D721Med (cell line): Measurements from ENCODE around the gene DHX35.

Experiments used
- DNase-seq: peaks from one replicate; pipeline ENCODE4 v3.0.0; 2011; ENCODE audit warnings: low spot score; ENCODE audit not compliant: insufficient read length
- FAIRE-seq: peaks from 2 replicates; lab custom pipeline; 2011; peaks lifted over from hg19 to GRCh38; lab: Jason Lieb, UNC
- CTCF ChIP-seq: IDR thresholded peaks from 2 replicates; pipeline ENCODE4 v1.5.1; 2012; ENCODE audit warnings: mild to moderate bottlenecking, control low read depth; ENCODE audit not compliant: insufficient read depth; ENCODE audit errors: missing control alignments

DHX35 gene

GRCh38 chr20:38973645-38974044 lies 11.5 kb downstream of the DHX35 start:
- DNase-seq (no peak), FAIRE-seq (no peak)
- TF ChIP-seq CTCF: no peak

GRCh38 chr20:38975539-38976120 lies 13.5 kb downstream of the DHX35 start:
- no peak for FAIRE-seq
- DNase-seq: no peak
- TF ChIP-seq CTCF: no peak

GRCh38 chr20:38979434-38979833 lies 17.3 kb downstream of the DHX35 start:
- DNase-seq (no peak), FAIRE-seq (no peak)
- no peak for TF ChIP-seq CTCF

- FAIRE-seq: no peak
- DNase-seq: no peak
- no peak for TF ChIP-seq CTCF
Measured at GRCh38 chr20:38979842-38980241, 17.7 kb downstream of the DHX35 start.

GRCh38 chr20:38982291-38982690 lies 20.1 kb downstream of the DHX35 start:
- DNase-seq: no peak
- no peak for FAIRE-seq
- TF ChIP-seq CTCF: no peak

GRCh38 chr20:38985060-38985459 lies 22.9 kb downstream of the DHX35 start:
- DNase-seq (no peak), FAIRE-seq (no peak)
- TF ChIP-seq CTCF: no peak

GRCh38 chr20:38985603-38986170 lies 23.5 kb downstream of the DHX35 start:
- TF ChIP-seq CTCF: no peak
- FAIRE-seq (no peak), DNase-seq (no peak)
